Activated T-helper 17 cell treated with anti-CD3 and anti-CD28 coated beads, Interleukin-2, amount 50 U/mL, for 72 hours (primary cell): ENCODE results near the gene CEACAM6. TPM values are rescaled to one million over a fixed set of nuclear protein-coding genes. Genes with fewer than 3 reads are reported as not detected.

ENCODE experiments used
- total RNA-seq, 2 donors: library from RNA; stranded (reverse); gene quantifications; one replicate each; pipeline ENCODE4 v1.2.3, GENCODE V29; 2022

CEACAM6 gene
- total RNA-seq, 2 donors from 2014 or later = not detected

Other genes starting within 250 kb of the CEACAM6 start
- gene CEACAM21, start 179.4 kb upstream of the CEACAM6 start, total RNA-seq = 10 to 100 TPM; 27.1 to 30.7 TPM
- not detected for gene CEACAM4, start 128.5 kb upstream of the CEACAM6 start, total RNA-seq
- gene CEACAM7, start 67.3 kb upstream of the CEACAM6 start, total RNA-seq = not detected
- gene CEACAM5, start 46.9 kb upstream of the CEACAM6 start, total RNA-seq = not detected
- gene CEACAM3, start 41.1 kb downstream of the CEACAM6 start, total RNA-seq = not detected
- not detected for gene LYPD4, start 89.2 kb downstream of the CEACAM6 start, total RNA-seq
- gene DMRTC2, start 89.5 kb downstream of the CEACAM6 start, total RNA-seq = not detected
- gene RPS19, start 104.7 kb downstream of the CEACAM6 start, total RNA-seq = 1,000 to 10,000 TPM; 3,531 to 4,049 TPM
- under 1 TPM; 0.22 to 0.98 TPM for gene CD79A, start 121.7 kb downstream of the CEACAM6 start, total RNA-seq
- gene ARHGEF1, start 127.7 kb downstream of the CEACAM6 start, total RNA-seq = 100 to 1,000 TPM; 255 to 337 TPM
- 1 to 10 TPM in 1 of 2 donors, under 1 TPM in 1; 0.89 to 2.1 TPM for gene ERFL, start 172.9 kb downstream of the CEACAM6 start, total RNA-seq
- gene RABAC1, start 203.8 kb downstream of the CEACAM6 start, total RNA-seq = 10 to 100 TPM; 37.6 to 54.7 TPM
- 1 to 10 TPM; 1.7 to 5.0 TPM for gene ATP1A3, start 238.7 kb downstream of the CEACAM6 start, total RNA-seq